Stimulated activated CD8-positive, alpha-beta memory T cell treated with anti-CD3 and anti-CD28 coated beads, Interleukin-4, amount 100 ng/mL, for 1 hour (primary cell): ENCODE results near the gene DCUN1D2.
"Not testable (repeated sequence)": the region's sequence is repeated elsewhere in the genome, so short reads cannot be mapped to it uniquely, and the experiment has no call there.

Source experiments
- DNase-seq, 2 donors: peaks; one replicate each; pipeline ENCODE4 v3.0.0-alpha.2; 2020; ENCODE audit warnings: low read depth in 2 of 2, low spot score in 1 of 2

The DCUN1D2 gene

GRCh38 chr13:113491418-113491883 is 940 bp upstream of the DCUN1D2 start:
- DNase-seq: no peak

GRCh38 chr13:113489549-113490495 is 689 bp downstream of the DCUN1D2 start:
- no peak for DNase-seq

GRCh38 chr13:113489171-113489548 is 1.4 kb downstream of the DCUN1D2 start:
- no peak for DNase-seq

GRCh38 chr13:113488283-113488682 is 2.2 kb downstream of the DCUN1D2 start:
- DNase-seq: no peak

- no peak for DNase-seq
These were observed 3.8 kb downstream of the DCUN1D2 start for GRCh38 chr13:113486698-113487097.

- DNase-seq: no peak
These were observed 5.0 kb downstream of the DCUN1D2 start for GRCh38 chr13:113485545-113485944.

- no peak for DNase-seq
These were observed 6.8 kb downstream of the DCUN1D2 start for GRCh38 chr13:113483504-113484293.

- DNase-seq: no peak
These were observed 7.4 kb downstream of the DCUN1D2 start for GRCh38 chr13:113483081-113483480.

GRCh38 chr13:113479179-113479578 is 11.3 kb downstream of the DCUN1D2 start:
- DNase-seq: no peak

GRCh38 chr13:113477724-113478123 is 12.8 kb downstream of the DCUN1D2 start:
- no peak for DNase-seq

GRCh38 chr13:113476811-113477210 is 13.7 kb downstream of the DCUN1D2 start:
- no peak for DNase-seq

- no peak for DNase-seq
These were observed 14.6 kb downstream of the DCUN1D2 start for GRCh38 chr13:113475911-113476310.

GRCh38 chr13:113475280-113475679 is 15.2 kb downstream of the DCUN1D2 start:
- DNase-seq: no peak

GRCh38 chr13:113474179-113474578 is 16.3 kb downstream of the DCUN1D2 start:
- DNase-seq: no peak

- DNase-seq: no peak
These were observed 18.0 kb downstream of the DCUN1D2 start for GRCh38 chr13:113472355-113473025.

- DNase-seq: no peak
These were observed 18.7 kb downstream of the DCUN1D2 start for GRCh38 chr13:113471844-113472243.

- not testable (repeated sequence) for DNase-seq
These were observed 19.8 kb downstream of the DCUN1D2 start for GRCh38 chr13:113470635-113471163.

- no peak for DNase-seq
These were observed 20.4 kb downstream of the DCUN1D2 start for GRCh38 chr13:113470073-113470472.

GRCh38 chr13:113469582-113469981 is 20.9 kb downstream of the DCUN1D2 start:
- DNase-seq: no peak

- no peak for DNase-seq
These were observed 21.9 kb downstream of the DCUN1D2 start for GRCh38 chr13:113468472-113469201.
